Upper lobe of left lung (tissue), 6 donors: ENCODE measurements around the gene PFKFB4. TPM values are rescaled to one million over a fixed set of nuclear protein-coding genes. Genes with fewer than 3 reads are reported as not detected.

Experiments
- ATAC-seq, 2 donors: fragments of 200-7000 bp; cut with Tn5 transposase; one replicate each; pipeline ENCODE4 v1.9.1; 2022; ENCODE audit warnings: mild to moderate bottlenecking in 2 of 2, moderate library complexity in 2 of 2; ENCODE audit not compliant: low FRiP score in 2 of 2
- DNase-seq, 2 donors: peaks; one replicate each; pipeline ENCODE4 v3.0.0-alpha.2; 2019 to 2020
- H3K27ac ChIP-seq, 4 donors: fragments of 200-600 bp; sonication (generic); one replicate each; pipeline ENCODE4 v1.5.1; 2016 to 2019
- H3K27me3 ChIP-seq, 4 donors: fragments of 200-600 bp; sonication (generic); one replicate each; pipeline ENCODE4 v1.5.1; 2017 to 2019
- H3K36me3 ChIP-seq, 4 donors: fragments of 200-600 bp; sonication (generic); one replicate each; pipeline ENCODE4 v1.5.1; 2016 to 2019
- H3K4me1 ChIP-seq, 4 donors: fragments of 200-600 bp; sonication (generic); one replicate each; pipeline ENCODE4 v1.5.1; 2018 to 2019
- H3K4me3 ChIP-seq, 4 donors: fragments of 200-600 bp; sonication (generic); one replicate each; pipeline ENCODE4 v1.5.1; 2017 to 2019; ENCODE audit warnings: mild to moderate bottlenecking in 2 of 4, moderate library complexity in 1 of 4
- H3K9me3 ChIP-seq, 4 donors: fragments of 200-600 bp; sonication (generic); one replicate each; pipeline ENCODE4 v1.5.1; 2018 to 2019
- CTCF ChIP-seq, 6 experiments: fragments of 450-650 bp in 4 of 6; fragments of 200-600 bp in 2 of 6; sonication (generic) in 2 of 6; IDR thresholded peaks; one replicate each; pipeline ENCODE4 v1.5.1; 2016 to 2019; ENCODE audit warnings: antibody characterized with exemption in 6 of 6
- EP300 ChIP-seq, 4 donors: sonication (generic); formaldehyde crosslinking; IDR thresholded peaks; one replicate each; pipeline ENCODE4 v1.5.1; 2017; ENCODE audit warnings: antibody characterized with exemption in 4 of 4, control low read depth in 2 of 4
- POLR2A ChIP-seq, 4 donors: fragments of 450-650 bp; IDR thresholded peaks; one replicate each; pipeline ENCODE4 v1.5.1; 2016 to 2017; ENCODE audit warnings: antibody characterized with exemption in 4 of 4, mild to moderate bottlenecking in 2 of 4
- POLR2AphosphoS5 ChIP-seq, 2 donors: sonication (generic); formaldehyde crosslinking; IDR thresholded peaks; one replicate each; pipeline ENCODE4 v1.5.1; 2017; ENCODE audit warnings: antibody characterized with exemption in 2 of 2
- WGBS, 2 donors: methylation state at CpG; one replicate each; pipeline ENCODE4 v1.1.5; 2017 to 2018; 5-methylcytosine and 5-hydroxymethylcytosine counted together
- total RNA-seq, 6 donors: library from RNA; depleted of rRNA in 4 of 6; stranded (reverse); fragments of >200 nt in 4 of 6; gene quantifications; one replicate each; pipeline versions ENCODE4 v1.1.0 to v1.2.1, GENCODE V29; 2016 to 2021
- donor health status: DM: no; HTN: no; CAD: no; lungs with moderate emphysema.
- donor health status: DM: no; HTN: yes; CAD: no; lungs with severe emphysema.

PFKFB4 gene
- 10 to 100 TPM in 3 of 6 donors, 1 to 10 TPM in 3; 5.9 to 16.8 (median 9.8) TPM for total RNA-seq

- peak within 1 kb of the TSS; percentile 51 to 87 (median 72) for H3K27ac ChIP-seq
- TF ChIP-seq POLR2AphosphoS5 (IDR thresholded peaks at IDR 0.05), result peak in 1 of 2 donors; percentile 50
- peak in 2 of 4 donors; percentile 31 to 49 for TF ChIP-seq POLR2A (IDR thresholded peaks at IDR 0.05)
- TF ChIP-seq EP300 (IDR thresholded peaks at IDR 0.05), result no peak
- peak in 2 of 6 experiments; percentile 36 to 51 for TF ChIP-seq CTCF (IDR thresholded peaks at IDR 0.05)
- H3K36me3 ChIP-seq, result no peaks in the 10 kb centered on the region
- H3K9me3 ChIP-seq, result no peaks in the 10 kb centered on the region
- ATAC-seq, result peak; percentile 94 to 97
- WGBS, 2 donors, result 1 to 2% methylated on average over 31 to 45 of the region's 53 CpGs
- H3K4me3 ChIP-seq, result peak within 1 kb of the TSS; percentile 47 to 75 (median 60)
- peak; percentile 99 to 100 for DNase-seq
- H3K27me3 ChIP-seq, result no peaks in the 10 kb centered on the region
- H3K4me1 ChIP-seq, result peaks cover 37 to 70% (median 51%) of the 10 kb centered on the region in 4 donors
Observed at GRCh38 chr3:48556796-48557626, at the start of gene PFKFB4. Gene PFKFB4 (minus strand): TSS chr3:48556803. CDS start chr3:48556777, 26 bp downstream.

GRCh38 chr3:48601622-48601994 is 45.0 kb upstream of the PFKFB4 start:
- TF ChIP-seq POLR2AphosphoS5 (IDR thresholded peaks at IDR 0.05), result no peak
- no peak for TF ChIP-seq EP300 (IDR thresholded peaks at IDR 0.05)
- no peak for TF ChIP-seq CTCF (IDR thresholded peaks at IDR 0.05)
- H3K9me3 ChIP-seq, result no peaks in the 10 kb centered on the region
- 76% methylated on average over 2 of the region's 2 CpGs for WGBS, 2 donors
- no peak overlapping the region for H3K4me3 ChIP-seq
- H3K36me3 ChIP-seq, result peaks cover 37 to 89% (median 84%) of the 10 kb centered on the region in 4 donors
- H3K27ac ChIP-seq, result no peak overlapping the region
- peaks cover 0 to 7% (median 0%) of the 10 kb centered on the region in 4 donors for H3K4me1 ChIP-seq
- ATAC-seq, result no peak
- no peak for DNase-seq
- no peaks in the 10 kb centered on the region for H3K27me3 ChIP-seq

- DNase-seq (peak in 1 of 2 donors; percentile 41), ATAC-seq (no peak)
- Histone ChIP-seq H3K9me3 (no peaks in the 10 kb centered on the region), H3K27me3 (no peaks in the 10 kb centered on the region), H3K4me3 (no peak overlapping the region), H3K4me1 (peaks cover 0 to 7% (median 0%) of the 10 kb centered on the region in 4 donors), H3K36me3 (peaks cover 37 to 83% (median 79%) of the 10 kb centered on the region in 4 donors), H3K27ac (no peak overlapping the region)
- 94 to 98% methylated on average over 11 to 19 of the region's 19 CpGs for WGBS, 2 donors
- TF ChIP-seq POLR2AphosphoS5 (IDR thresholded peaks at IDR 0.05) (no peak), CTCF (IDR thresholded peaks at IDR 0.05) (no peak), POLR2A (IDR thresholded peaks at IDR 0.05) (no peak), EP300 (IDR thresholded peaks at IDR 0.05) (no peak)
Observed at GRCh38 chr3:48600711-48601621, 44.4 kb upstream of the PFKFB4 start.

- DNase-seq (peak in 1 of 2 donors; percentile 21), ATAC-seq (no peak)
- H3K36me3 ChIP-seq, result peaks cover 28 to 72% (median 67%) of the 10 kb centered on the region in 4 donors
- no peak overlapping the region for H3K4me3 ChIP-seq
- H3K27ac ChIP-seq, result peak overlapping the region; percentile 59 to 80 (median 69)
- H3K4me1 ChIP-seq, result peaks cover 6 to 16% (median 10%) of the 10 kb centered on the region in 4 donors
- WGBS, 2 donors, result 97% methylated on average over 6 to 10 of the region's 12 CpGs
- peaks cover 0 to 4% (median 0%) of the 10 kb centered on the region in 4 donors for H3K27me3 ChIP-seq
- H3K9me3 ChIP-seq, result no peaks in the 10 kb centered on the region
- TF ChIP-seq EP300 (IDR thresholded peaks at IDR 0.05), result no peak
Observed at GRCh38 chr3:48599509-48600285, 43.1 kb upstream of the PFKFB4 start.
